GM18526 (cell line): ENCODE data around the gene SEMA6A.

Source experiments
- POLR2A ChIP-seq: IDR thresholded peaks from 3 replicates; pipeline ENCODE4 v1.6.1; 2011; ENCODE audit not compliant: insufficient read length; ENCODE audit errors: extremely low read depth

Gene SEMA6A

GRCh38 chr5:116583862-116584222, 9.2 kb upstream of the SEMA6A start:
- no peak for TF ChIP-seq POLR2A

- no peak for TF ChIP-seq POLR2A
These were observed 8.7 kb upstream of the SEMA6A start for GRCh38 chr5:116583085-116583861.

GRCh38 chr5:116581910-116582309, 7.3 kb upstream of the SEMA6A start:
- TF ChIP-seq POLR2A = no peak

GRCh38 chr5:116579144-116579543, 4.5 kb upstream of the SEMA6A start:
- TF ChIP-seq POLR2A = no peak

GRCh38 chr5:116578676-116579075, 4.1 kb upstream of the SEMA6A start:
- no peak for TF ChIP-seq POLR2A

GRCh38 chr5:116577064-116577788, 2.6 kb upstream of the SEMA6A start:
- no peak for TF ChIP-seq POLR2A

GRCh38 chr5:116576053-116576713, 1.6 kb upstream of the SEMA6A start:
- peak; percentile 14 for TF ChIP-seq POLR2A

GRCh38 chr5:116575326-116576052, 866 bp upstream of the SEMA6A start:
- no peak for TF ChIP-seq POLR2A

GRCh38 chr5:116573702-116574366, 789 bp downstream of the SEMA6A start:
- no peak for TF ChIP-seq POLR2A

GRCh38 chr5:116573279-116573701, 1.3 kb downstream of the SEMA6A start:
- TF ChIP-seq POLR2A = no peak

- TF ChIP-seq POLR2A = no peak
These were observed 2.0 kb downstream of the SEMA6A start for GRCh38 chr5:116572350-116573278.

- TF ChIP-seq POLR2A = no peak
These were observed 2.9 kb downstream of the SEMA6A start for GRCh38 chr5:116571568-116572349.

GRCh38 chr5:116569999-116570398, 4.6 kb downstream of the SEMA6A start:
- no peak for TF ChIP-seq POLR2A
